Measurements from ENCODE around the gene PVALB. TPM values are rescaled to one million over a fixed set of nuclear protein-coding genes. Genes with fewer than 3 reads are reported as not detected.

PVALB gene
- total RNA-seq, 1 donor from 2014 or later = not detected

DNA sequence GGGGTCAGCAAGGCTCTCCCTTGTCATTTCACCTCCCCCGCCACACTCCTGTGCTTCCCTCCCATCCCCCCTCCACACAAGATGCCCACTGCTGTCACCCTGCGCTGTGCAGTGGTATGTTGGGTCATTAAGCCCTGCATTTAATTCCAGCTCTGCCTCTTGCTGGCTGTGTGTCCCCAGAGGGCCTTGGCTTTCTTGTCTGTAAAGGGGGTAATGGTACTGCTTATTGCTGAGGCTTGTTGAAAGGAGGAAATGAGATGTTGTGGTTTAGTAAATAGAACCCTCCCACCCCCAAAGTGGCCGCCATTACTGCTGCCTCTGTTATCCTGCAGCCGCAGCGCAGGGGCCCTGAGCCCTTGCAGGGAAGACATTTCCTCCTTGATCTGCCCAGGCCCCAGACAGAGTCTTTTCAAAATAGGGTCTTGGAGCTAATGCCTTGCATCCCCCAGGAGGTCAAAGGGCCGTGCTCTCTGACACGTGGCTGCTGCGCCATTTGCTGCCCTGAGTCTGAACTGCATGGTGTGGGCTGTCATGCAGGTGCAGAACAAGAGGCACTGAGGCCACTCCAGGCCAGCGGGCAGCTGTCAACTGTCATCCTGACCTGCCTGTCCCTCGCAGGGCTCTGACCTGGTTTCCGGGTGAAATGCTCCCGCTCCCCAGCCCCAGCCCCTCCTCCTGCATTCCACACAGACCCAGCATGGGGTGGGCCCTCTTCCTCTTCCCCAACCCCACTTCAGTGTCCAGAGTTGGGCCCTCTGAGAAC is 18.7 kb downstream of the PVALB start:
- TF ChIP-seq, protein P1, sequence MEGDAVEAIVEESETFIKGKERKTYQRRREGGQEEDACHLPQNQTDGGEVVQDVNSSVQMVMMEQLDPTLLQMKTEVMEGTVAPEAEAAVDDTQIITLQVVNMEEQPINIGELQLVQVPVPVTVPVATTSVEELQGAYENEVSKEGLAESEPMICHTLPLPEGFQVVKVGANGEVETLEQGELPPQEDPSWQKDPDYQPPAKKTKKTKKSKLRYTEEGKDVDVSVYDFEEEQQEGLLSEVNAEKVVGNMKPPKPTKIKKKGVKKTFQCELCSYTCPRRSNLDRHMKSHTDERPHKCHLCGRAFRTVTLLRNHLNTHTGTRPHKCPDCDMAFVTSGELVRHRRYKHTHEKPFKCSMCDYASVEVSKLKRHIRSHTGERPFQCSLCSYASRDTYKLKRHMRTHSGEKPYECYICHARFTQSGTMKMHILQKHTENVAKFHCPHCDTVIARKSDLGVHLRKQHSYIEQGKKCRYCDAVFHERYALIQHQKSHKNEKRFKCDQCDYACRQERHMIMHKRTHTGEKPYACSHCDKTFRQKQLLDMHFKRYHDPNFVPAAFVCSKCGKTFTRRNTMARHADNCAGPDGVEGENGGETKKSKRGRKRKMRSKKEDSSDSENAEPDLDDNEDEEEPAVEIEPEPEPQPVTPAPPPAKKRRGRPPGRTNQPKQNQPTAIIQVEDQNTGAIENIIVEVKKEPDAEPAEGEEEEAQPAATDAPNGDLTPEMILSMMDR (IDR thresholded peaks at IDR 0.05; ENCODE audit: unreplicated experiment) = no peak
- Mint-ChIP-seq H3K4me3 (ENCODE audit: unreplicated experiment) (no peak overlapping the region), H3K4me1 (ENCODE audit: unreplicated experiment) (no peaks in the 10 kb centered on the region), H3K27me3 (ENCODE audit: unreplicated experiment) (peaks cover 1% of the 10 kb centered on the region), H3K36me3 (ENCODE audit: low read depth, unreplicated experiment) (no peaks in the 10 kb centered on the region), H3K9me3 (ENCODE audit: unreplicated experiment) (no peaks in the 10 kb centered on the region), H3K27ac (ENCODE audit: unreplicated experiment) (no peak overlapping the region)
- no peak for DNase-seq (ENCODE audit: low spot score)

DNA sequence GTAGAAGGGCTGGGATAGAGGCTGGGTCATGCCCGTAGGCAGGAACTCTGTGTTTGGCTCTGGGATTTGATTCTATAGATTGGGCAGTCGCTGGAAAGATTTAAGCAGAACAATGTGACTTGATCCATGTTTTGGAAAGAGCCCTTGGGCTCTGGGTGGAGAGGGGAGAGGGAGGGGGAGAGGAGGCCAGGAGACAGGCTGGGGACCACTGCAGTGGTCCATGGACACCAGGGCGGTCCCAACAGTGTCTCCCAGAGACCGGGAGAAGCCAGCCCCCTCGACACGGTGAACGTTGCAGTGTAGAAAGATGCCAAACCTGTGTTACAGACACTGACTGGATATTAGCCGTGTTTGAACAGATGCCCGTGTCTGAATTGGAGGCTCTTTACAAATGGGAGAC is 19.5 kb downstream of the PVALB start:
- TF ChIP-seq, protein P1 (IDR thresholded peaks at IDR 0.05; ENCODE audit: unreplicated experiment) = no peak
- DNase-seq (ENCODE audit: low spot score) = no peak
- Mint-ChIP-seq H3K4me1 (ENCODE audit: unreplicated experiment) (no peaks in the 10 kb centered on the region), H3K27me3 (ENCODE audit: unreplicated experiment) (peaks cover 1% of the 10 kb centered on the region), H3K27ac (ENCODE audit: unreplicated experiment) (no peak overlapping the region), H3K4me3 (ENCODE audit: unreplicated experiment) (no peak overlapping the region), H3K9me3 (ENCODE audit: unreplicated experiment) (no peaks in the 10 kb centered on the region), H3K36me3 (ENCODE audit: low read depth, unreplicated experiment) (no peaks in the 10 kb centered on the region)

DNA sequence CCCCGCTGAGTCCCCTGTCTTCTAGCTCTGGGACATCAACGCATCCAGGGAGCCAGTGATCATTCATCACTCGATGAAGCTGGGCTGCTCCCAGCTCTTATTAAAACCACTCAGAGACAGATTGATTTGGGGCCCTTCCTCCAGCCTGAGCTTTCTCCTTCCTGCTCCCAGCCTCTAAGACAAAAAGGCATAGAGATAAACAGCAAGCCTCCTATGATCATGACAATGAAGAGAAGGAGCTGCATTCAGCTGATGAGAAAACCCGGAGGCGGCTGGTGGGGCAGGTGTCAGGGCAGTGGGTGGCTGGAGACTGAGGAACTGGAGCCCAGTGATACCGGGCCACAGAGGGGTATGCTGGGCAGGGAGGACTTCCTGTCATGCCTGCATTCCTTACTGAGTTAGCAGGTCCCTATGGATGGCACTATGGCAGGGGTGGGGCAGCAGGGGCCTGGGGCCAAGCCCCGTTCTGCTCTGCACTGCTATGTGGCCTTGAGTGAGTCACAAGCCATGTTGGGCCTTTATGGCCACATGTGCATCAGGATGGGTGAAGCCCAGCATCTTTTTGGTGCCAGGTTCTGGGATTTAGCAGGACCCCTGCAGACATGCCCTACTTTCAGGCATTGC is 20.2 kb downstream of the PVALB start:
- Mint-ChIP-seq H3K4me3 (ENCODE audit: unreplicated experiment) (no peak overlapping the region), H3K9me3 (ENCODE audit: unreplicated experiment) (no peaks in the 10 kb centered on the region), H3K27ac (ENCODE audit: unreplicated experiment) (no peak overlapping the region), H3K36me3 (ENCODE audit: low read depth, unreplicated experiment) (no peaks in the 10 kb centered on the region), H3K4me1 (ENCODE audit: unreplicated experiment) (no peaks in the 10 kb centered on the region), H3K27me3 (ENCODE audit: unreplicated experiment) (peaks cover 1% of the 10 kb centered on the region)
- DNase-seq (ENCODE audit: low spot score) = no peak
- TF ChIP-seq, protein P1 (IDR thresholded peaks at IDR 0.05; ENCODE audit: unreplicated experiment) = no peak

DNA sequence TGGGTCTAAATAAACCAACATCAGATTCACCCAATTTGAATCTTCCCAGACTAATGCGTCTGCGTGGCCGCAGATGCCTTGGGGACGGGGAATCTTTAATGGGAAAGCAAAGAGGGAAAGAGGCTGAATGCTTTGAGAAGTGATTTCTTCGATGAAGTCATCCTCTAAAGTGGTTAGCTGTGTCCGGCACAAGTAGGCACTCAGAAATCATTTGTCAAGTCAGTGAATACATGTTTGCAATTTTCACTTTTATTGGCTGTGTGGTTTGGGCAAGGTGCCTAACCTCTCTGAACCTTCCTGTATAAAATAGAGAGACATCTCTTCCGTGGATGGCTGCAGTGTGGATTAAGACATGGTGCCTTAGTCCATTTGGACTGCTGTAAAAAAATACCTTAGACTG is 21.2 kb downstream of the PVALB start:
- DNase-seq (ENCODE audit: low spot score) = no peak
- Mint-ChIP-seq H3K4me3 (ENCODE audit: unreplicated experiment) (no peak overlapping the region), H3K4me1 (ENCODE audit: unreplicated experiment) (no peaks in the 10 kb centered on the region), H3K27ac (ENCODE audit: unreplicated experiment) (no peak overlapping the region), H3K9me3 (ENCODE audit: unreplicated experiment) (no peaks in the 10 kb centered on the region), H3K27me3 (ENCODE audit: unreplicated experiment) (no peaks in the 10 kb centered on the region), H3K36me3 (ENCODE audit: low read depth, unreplicated experiment) (no peaks in the 10 kb centered on the region)
- TF ChIP-seq, protein P1 (IDR thresholded peaks at IDR 0.05; ENCODE audit: unreplicated experiment) = no peak

DNA sequence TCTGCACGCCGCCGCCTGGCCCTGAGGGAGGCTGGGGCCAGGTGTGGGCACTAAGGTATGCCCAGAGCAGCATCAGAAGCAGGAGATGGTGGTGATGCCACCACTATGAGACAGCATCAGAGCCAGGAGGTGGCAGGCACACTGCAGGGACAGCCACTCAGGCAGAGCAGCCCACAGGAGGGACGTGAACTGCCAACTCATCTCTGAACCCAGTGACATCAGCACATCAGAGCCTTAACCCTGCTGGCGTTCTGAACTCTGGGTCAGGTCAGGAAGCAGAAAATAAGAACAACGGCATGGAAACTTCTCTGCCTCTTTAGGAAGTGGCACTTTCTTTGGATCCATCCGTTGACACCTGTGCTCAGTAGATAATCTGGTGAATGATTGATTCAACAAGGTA is 26.2 kb downstream of the PVALB start:
- no peaks in the 10 kb centered on the region for H3K36me3 Mint-ChIP-seq (ENCODE audit: low read depth, unreplicated experiment)
- no peaks in the 10 kb centered on the region for H3K4me1 Mint-ChIP-seq (ENCODE audit: unreplicated experiment)
- H3K27me3 Mint-ChIP-seq (ENCODE audit: unreplicated experiment) = peaks cover 3% of the 10 kb centered on the region

More for the DNA sequence above, 26.2 kb downstream of the PVALB start:
- Mint-ChIP-seq H3K9me3 (ENCODE audit: unreplicated experiment) (no peaks in the 10 kb centered on the region), H3K27ac (ENCODE audit: unreplicated experiment) (no peak overlapping the region), H3K4me3 (ENCODE audit: unreplicated experiment) (no peak overlapping the region)
- DNase-seq (ENCODE audit: low spot score) = no peak
- TF ChIP-seq, protein P1 (IDR thresholded peaks at IDR 0.05; ENCODE audit: unreplicated experiment) = no peak

Data from endothelial cell (in vitro differentiated cells).